Endothelial cell of umbilical vein (primary cell): ENCODE data around the gene CPSF7. TPM values are rescaled to one million over a fixed set of nuclear protein-coding genes. Genes with fewer than 3 reads are reported as not detected.

ENCODE experiments used
- BruUV-seq: library from RNA; stranded (reverse); fragments of 400-500 nt; replicated peaks from 2 replicates; lab custom pipeline; 2021; lab: Mats Ljungman, UMichigan
- CTCF ChIA-PET: fragments of 300-600, 350-600 bp; sonication (Branson Sonifier 250); formaldehyde crosslinking; loops from one replicate; lab custom pipeline; 2021; ENCODE audit warnings: antibody characterized with exemption, inconsistent platforms; lab: Charles Lee
- POLR2A ChIA-PET: fragments of 300-600, 350-600 bp; sonication (Branson Sonifier 250); formaldehyde crosslinking; loops from one replicate; lab custom pipeline; 2021; ENCODE audit warnings: antibody characterized with exemption, inconsistent platforms; lab: Charles Lee
- DNase-seq: peaks from one replicate; pipeline ENCODE4 v3.0.0-alpha.2; 2011; ENCODE audit warnings: low read depth, low spot score
- FAIRE-seq: peaks from 2 replicates; lab custom pipeline; 2011; peaks lifted over from hg19 to GRCh38; lab: Jason Lieb, UNC
- H2AFZ ChIP-seq: 2 replicates; pipeline ENCODE4 v1.6.0; 2012; ENCODE audit warnings: low read depth, low read length, control low read depth, inconsistent platforms
- H3K27ac ChIP-seq: 2 replicates; pipeline ENCODE4 v1.5.1; 2011; ENCODE audit warnings: low read depth, mild to moderate bottlenecking, control low read depth, low read length, moderate library complexity; ENCODE audit not compliant: insufficient read depth
- H3K27me3 ChIP-seq, 2 experiments: 2 replicates each; pipeline versions ENCODE4 v1.6.0 to v1.6.1; 2011; ENCODE audit warnings: low read length in 2 of 2, mixed read lengths in 1 of 2; ENCODE audit not compliant: control insufficient read depth in 2 of 2, insufficient read depth in 2 of 2
- H3K36me3 ChIP-seq, 2 experiments: 2 replicates in 1 of 2; 3 replicates in 1 of 2; pipeline ENCODE4 v1.5.1; 2011; ENCODE audit warnings: low read length in 2 of 2, mild to moderate bottlenecking in 1 of 2, moderate library complexity in 1 of 2; ENCODE audit not compliant: control insufficient read depth in 2 of 2, insufficient read depth in 2 of 2; ENCODE audit errors: extremely low read depth in 1 of 2
- H3K4me1 ChIP-seq: 3 replicates; pipeline ENCODE4 v1.5.1; 2011; ENCODE audit warnings: mild to moderate bottlenecking, low read length; ENCODE audit not compliant: control insufficient read depth, insufficient read depth; ENCODE audit errors: extremely low read depth
- H3K4me2 ChIP-seq: 2 replicates; pipeline ENCODE4 v1.6.1; 2011; ENCODE audit warnings: low read length, control low read depth, mixed read lengths; ENCODE audit not compliant: insufficient read depth
- H3K4me3 ChIP-seq, 3 experiments: fragments of 200-600 bp in 1 of 3; sonication (generic), shearing (Covaris generic) in 1 of 3; replicated peaks in 1 of 3; 2 replicates each; pipeline ENCODE4 v1.5.1; 2011 to 2016; ENCODE audit warnings: control low read depth in 3 of 3, low read length in 3 of 3, mild to moderate bottlenecking in 2 of 3, inconsistent platforms in 1 of 3, low read depth in 1 of 3, moderate library complexity in 1 of 3; ENCODE audit not compliant: insufficient read depth in 1 of 3
- H3K79me2 ChIP-seq: 2 replicates; pipeline ENCODE4 v1.6.0; 2012; ENCODE audit warnings: low read length, inconsistent platforms; ENCODE audit not compliant: control insufficient read depth, insufficient read depth
- H3K9ac ChIP-seq: replicated peaks from 2 replicates; pipeline ENCODE3; 2011; ENCODE audit warnings: low read length, control low read depth; ENCODE audit not compliant: insufficient read depth; ENCODE audit errors: extremely low read depth
- H3K9me1 ChIP-seq: replicated peaks from 3 replicates; pipeline ENCODE4 v1.6.0; 2011; ENCODE audit warnings: mild to moderate bottlenecking, low read length; ENCODE audit not compliant: control insufficient read depth, insufficient read depth; ENCODE audit errors: extremely low read depth
- H3K9me3 ChIP-seq: replicated peaks from 2 replicates; pipeline ENCODE4 v1.5.1; 2012; ENCODE audit warnings: low read length, inconsistent platforms; ENCODE audit not compliant: control insufficient read depth, insufficient read depth
- H4K20me1 ChIP-seq: replicated peaks from 2 replicates; pipeline ENCODE3; 2011; ENCODE audit warnings: mild to moderate bottlenecking, low read length; ENCODE audit not compliant: control insufficient read depth, insufficient read depth; ENCODE audit errors: extremely low read depth
- EZH2 ChIP-seq: IDR thresholded peaks from 2 replicates; pipeline ENCODE4 v1.6.1; 2012; ENCODE audit warnings: borderline replicate concordance, low read depth, mild to moderate bottlenecking, moderate library complexity, low read length, inconsistent platforms; ENCODE audit not compliant: severe bottlenecking
- FOS ChIP-seq: IDR thresholded peaks from 2 replicates; pipeline ENCODE4 v1.6.1; 2011; ENCODE audit warnings: mild to moderate bottlenecking, low read length, moderate library complexity, borderline replicate concordance; ENCODE audit not compliant: insufficient read depth
- GATA2 ChIP-seq: IDR thresholded peaks from 2 replicates; pipeline ENCODE4 v1.7.0; 2011; ENCODE audit warnings: low read depth, mild to moderate bottlenecking, moderate library complexity, mixed read lengths, low read length; ENCODE audit not compliant: insufficient read length, insufficient read depth
- JUN ChIP-seq: IDR thresholded peaks from 2 replicates; pipeline ENCODE4 v1.6.1; 2011; ENCODE audit warnings: borderline replicate concordance, low read depth; ENCODE audit not compliant: insufficient read length, insufficient read depth
- MYC ChIP-seq: IDR thresholded peaks from one replicate; pipeline ENCODE4 v1.6.1; 2011; ENCODE audit warnings: mild to moderate bottlenecking, low read depth, low read length
- POLR2A ChIP-seq: IDR thresholded peaks from 2 replicates; pipeline ENCODE4 v1.6.1; 2012; ENCODE audit warnings: low read depth, mild to moderate bottlenecking, control low read depth, low read length
- POLR2AphosphoS5 ChIP-seq: IDR thresholded peaks from 2 replicates; pipeline ENCODE4 v1.6.1; 2012; ENCODE audit warnings: low read depth, mild to moderate bottlenecking, control low read depth, low read length, moderate library complexity; ENCODE audit not compliant: insufficient read depth
- dilution Hi-C: fragments of 300-500 bp; cut with MboI; formaldehyde crosslinking; loops from one replicate; pipeline ENCODE4 v1.15.0; 2019; ENCODE audit warnings: low sequenced_read_pairs; ENCODE audit not compliant: extremely low pct_ligation_motif_present
- intact Hi-C: fragments of 100-400 bp; cut with micrococcal nuclease; formaldehyde crosslinking; loops from one replicate; pipeline ENCODE4 v1.10.0; 2022
- polyA plus RNA-seq, 4 experiments: library from polyadenylated mRNA; depleted of rRNA in 3 of 4; stranded (reverse) in 3 of 4; unstranded in 1 of 4; fragments of >200 nt; gene quantifications; 2 replicates each; pipeline versions ENCODE4 v1.2.1 to v1.2.3, GENCODE V29; 2011 to 2012; ENCODE audit warnings: missing spikeins in 1 of 4
- total RNA-seq: library from RNA; stranded (reverse); gene quantifications from 2 replicates; pipeline ENCODE4 v1.2.3, GENCODE V29; 2021
- TF ChIP-seq, protein P1 (sequence below), 2 donors: IDR thresholded peaks; 1 replicate in 1 of 2; 2 replicates in 1 of 2; pipeline ENCODE4 v1.5.1; 2011; ENCODE audit warnings: low read length in 2 of 2, mild to moderate bottlenecking in 2 of 2, moderate library complexity in 2 of 2, control low read depth in 1 of 2, inconsistent platforms in 1 of 2, low read depth in 1 of 2; ENCODE audit not compliant: insufficient read depth in 1 of 2; ENCODE audit errors: extremely low read depth in 1 of 2
- TF ChIP-seq, protein P2 (sequence below): IDR thresholded peaks from 2 replicates; pipeline ENCODE4 v1.6.1; 2011; ENCODE audit not compliant: insufficient read depth, insufficient read length

CPSF7 gene
- total and polyA plus RNA-seq, 2 donors (not counting 3 experiments of a cell fraction or from before 2014, with no cell fraction given), result 77.0 to 88.4 TPM

DNA sequence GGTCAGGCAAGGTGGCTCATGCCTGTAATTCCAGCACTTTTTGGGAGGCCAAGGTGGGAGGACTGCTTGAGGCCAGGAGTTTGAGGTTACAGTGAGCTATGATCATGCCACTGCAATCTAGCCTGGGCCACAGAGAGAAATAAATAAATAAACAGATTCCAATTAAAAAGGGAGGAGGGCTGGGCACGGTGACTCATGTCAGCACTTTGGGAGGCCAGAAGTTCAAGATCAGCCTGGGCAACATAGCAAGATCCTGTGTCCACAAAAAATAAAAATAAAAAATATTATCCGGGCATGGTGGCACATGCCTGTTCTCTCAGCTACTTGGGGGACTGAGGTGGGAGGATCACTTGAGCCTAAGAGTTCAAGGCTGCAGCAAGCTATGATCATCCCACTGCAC lies 75.6 kb downstream of the CPSF7 start:
- intact Hi-C loops (no loop called here), dilution Hi-C loops (no loop called here)
- H3K79me2 ChIP-seq, result no peaks in the 10 kb centered on the region
- H2AFZ ChIP-seq, result no peak overlapping the region
- ChIA-PET CTCF (interaction anchor here (1.1 to 2.7 kb wide), 6 partner anchors 9 to 100 kb away, joined by 3 to 9 read pairs (median 4); partner anchors contain the start of gene TMEM216), POLR2A (no interaction called here)
- peaks cover under 1% of the 10 kb centered on the region for H3K4me1 ChIP-seq
- no peak for TF ChIP-seq POLR2A
- no peak for TF ChIP-seq EZH2
- TF ChIP-seq, protein P1, sequence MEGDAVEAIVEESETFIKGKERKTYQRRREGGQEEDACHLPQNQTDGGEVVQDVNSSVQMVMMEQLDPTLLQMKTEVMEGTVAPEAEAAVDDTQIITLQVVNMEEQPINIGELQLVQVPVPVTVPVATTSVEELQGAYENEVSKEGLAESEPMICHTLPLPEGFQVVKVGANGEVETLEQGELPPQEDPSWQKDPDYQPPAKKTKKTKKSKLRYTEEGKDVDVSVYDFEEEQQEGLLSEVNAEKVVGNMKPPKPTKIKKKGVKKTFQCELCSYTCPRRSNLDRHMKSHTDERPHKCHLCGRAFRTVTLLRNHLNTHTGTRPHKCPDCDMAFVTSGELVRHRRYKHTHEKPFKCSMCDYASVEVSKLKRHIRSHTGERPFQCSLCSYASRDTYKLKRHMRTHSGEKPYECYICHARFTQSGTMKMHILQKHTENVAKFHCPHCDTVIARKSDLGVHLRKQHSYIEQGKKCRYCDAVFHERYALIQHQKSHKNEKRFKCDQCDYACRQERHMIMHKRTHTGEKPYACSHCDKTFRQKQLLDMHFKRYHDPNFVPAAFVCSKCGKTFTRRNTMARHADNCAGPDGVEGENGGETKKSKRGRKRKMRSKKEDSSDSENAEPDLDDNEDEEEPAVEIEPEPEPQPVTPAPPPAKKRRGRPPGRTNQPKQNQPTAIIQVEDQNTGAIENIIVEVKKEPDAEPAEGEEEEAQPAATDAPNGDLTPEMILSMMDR (IDR thresholded peaks at IDR 0.05; ENCODE audit: extremely low read depth in 1 of 2, insufficient read depth in 1 of 2, low read depth in 1 of 2, low read length in 2 of 2), result no peak
- no peak for TF ChIP-seq FOS
- TF ChIP-seq GATA2, result no peak
- TF ChIP-seq JUN, result no peak
- no peak for TF ChIP-seq POLR2AphosphoS5
- TF ChIP-seq, protein P2, sequence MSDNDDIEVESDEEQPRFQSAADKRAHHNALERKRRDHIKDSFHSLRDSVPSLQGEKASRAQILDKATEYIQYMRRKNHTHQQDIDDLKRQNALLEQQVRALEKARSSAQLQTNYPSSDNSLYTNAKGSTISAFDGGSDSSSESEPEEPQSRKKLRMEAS, result no peak
- no peak for TF ChIP-seq MYC
- FAIRE-seq (peak; percentile 66), DNase-seq (no peak)
- no peaks in the 10 kb centered on the region for H3K27me3 ChIP-seq
- peaks cover 0 to 16% of the 10 kb centered on the region in 2 experiments for H3K36me3 ChIP-seq
- H4K20me1 ChIP-seq, result no peaks in the 10 kb centered on the region
- no TSS peak for BruUV-seq
- no peak overlapping the region for H3K27ac ChIP-seq
- no peaks in the 10 kb centered on the region for H3K9me3 ChIP-seq
- H3K4me2 ChIP-seq, result no peak overlapping the region
- H3K9ac ChIP-seq, result no peak overlapping the region
- no peak overlapping the region for H3K4me3 ChIP-seq
- no peaks in the 10 kb centered on the region for H3K9me1 ChIP-seq
